GM12878 (cell line): ENCODE results near the gene TNFRSF8.

Experiments
- ASH2L ChIP-seq: fragments of 300-600, 200-600 bp; sonication (generic); IDR thresholded peaks from 2 replicates; pipeline ENCODE4 v1.6.1; 2017; ENCODE audit warnings: low read depth, mild to moderate bottlenecking, borderline replicate concordance
- BRCA1 ChIP-seq: IDR thresholded peaks from 2 replicates; pipeline ENCODE4 v1.6.1; 2011; ENCODE audit warnings: low read depth, low read length, improper control_type of control experiment
- CBFB ChIP-seq: IDR thresholded peaks from 2 replicates; pipeline ENCODE4 v1.6.1; 2016; ENCODE audit warnings: antibody characterized with exemption, low read depth
- CTCF ChIP-seq, 3 experiments: IDR thresholded peaks in 2 of 3; conservative IDR thresholded peaks in 1 of 3; 2 replicates each; pipeline ENCODE4 v1.5.1; 2011; ENCODE audit warnings: low read depth in 3 of 3, low read length in 3 of 3, mild to moderate bottlenecking in 3 of 3, control low read depth in 2 of 3, moderate library complexity in 2 of 3, inconsistent platforms in 1 of 3, mixed read lengths in 1 of 3; ENCODE audit not compliant: control insufficient read depth in 2 of 3, insufficient read depth in 1 of 3; ENCODE audit errors: extremely low read depth in 1 of 3
- EP300 ChIP-seq, 2 experiments: fragments of 150-350 bp in 1 of 2; IDR thresholded peaks; 2 replicates each; pipeline ENCODE4 v1.6.1; 2011 to 2012; ENCODE audit warnings: low read depth in 2 of 2, low read length in 2 of 2, borderline replicate concordance in 1 of 2, improper control_type of control experiment in 1 of 2, inconsistent platforms in 1 of 2; ENCODE audit not compliant: control insufficient read depth in 1 of 2
- MXI1 ChIP-seq: fragments of 150-350 bp; IDR thresholded peaks from 2 replicates; pipeline ENCODE4 v1.6.1; 2011; ENCODE audit warnings: low read depth, mild to moderate bottlenecking, inconsistent platforms, low read length, improper control_type of control experiment
- POLR2A ChIP-seq: IDR thresholded peaks from 2 replicates; pipeline ENCODE4 v1.6.1; 2011; ENCODE audit warnings: low read depth, mild to moderate bottlenecking, low read length
- RBBP5 ChIP-seq: fragments of 200-600 bp; sonication (generic); conservative IDR thresholded peaks from 2 replicates; pipeline ENCODE4 v1.6.1; 2016
- STAT1 ChIP-seq: fragments of 450-650 bp; conservative IDR thresholded peaks from 2 replicates; pipeline ENCODE4 v1.6.1; 2014; ENCODE audit warnings: antibody characterized with exemption, mild to moderate bottlenecking
- TAF1 ChIP-seq: IDR thresholded peaks from 2 replicates; pipeline ENCODE4 v1.6.1; 2011; ENCODE audit warnings: mild to moderate bottlenecking, low read depth, low read length, borderline replicate concordance
- ZBED1 ChIP-seq: IDR thresholded peaks from 2 replicates; pipeline ENCODE4 v1.6.1; 2016; ENCODE audit warnings: borderline replicate concordance

- no peak for TF ChIP-seq CBFB
- no peak for TF ChIP-seq STAT1
- TF ChIP-seq MXI1: no peak
- no peak for TF ChIP-seq RBBP5
- no peak for TF ChIP-seq CTCF (IDR thresholded peaks at IDR 0.05 in 2 of 3, conservative IDR thresholded peaks at IDR 0.05 in 1 of 3; ENCODE audit: control insufficient read depth in 2 of 3, extremely low read depth in 1 of 3, insufficient read depth in 1 of 3, low read depth in 3 of 3, low read length in 3 of 3)
- TF ChIP-seq TAF1: no peak
- no peak for TF ChIP-seq ZBED1
- peak; percentile 17; the same call in 1 of the 2 replicates for TF ChIP-seq POLR2A
- no peak for TF ChIP-seq BRCA1
- TF ChIP-seq ASH2L: no peak
- TF ChIP-seq EP300 (IDR thresholded peaks at IDR 0.05; ENCODE audit: borderline replicate concordance in 1 of 2, control insufficient read depth in 1 of 2, low read depth in 2 of 2, low read length in 2 of 2): no peak
These were observed 117.8 kb downstream of the TNFRSF8 start for GRCh38 chr1:12180903-12181302.
